GM12891 (cell line): ENCODE measurements around the gene IFNG-AS1.
A peak's percentile ranks its signal among the peaks of the same experiment; 100 is the strongest.

Experiments used
- DNase-seq: peaks from one replicate; pipeline ENCODE4 v3.0.0; 2011; ENCODE audit warnings: low spot score; ENCODE audit not compliant: insufficient read length
- FAIRE-seq: peaks from 2 replicates; lab custom pipeline; 2011; peaks lifted over from hg19 to GRCh38; lab: Jason Lieb, UNC
- PAX5 ChIP-seq: IDR thresholded peaks from 2 replicates; pipeline ENCODE4 v1.6.1; 2011; ENCODE audit warnings: low read length, moderate library complexity, mild to moderate bottlenecking; ENCODE audit not compliant: insufficient read depth, severe bottlenecking
- POLR2A ChIP-seq: IDR thresholded peaks from 2 replicates; pipeline ENCODE4 v1.6.1; 2011; ENCODE audit warnings: low read depth, low read length, control low read depth
- POLR2AphosphoS5 ChIP-seq: IDR thresholded peaks from 2 replicates; pipeline ENCODE4 v1.6.1; 2011; ENCODE audit warnings: low read depth, low read length, control low read depth
- POU2F2 ChIP-seq: IDR thresholded peaks from 2 replicates; pipeline ENCODE4 v1.6.1; 2011; ENCODE audit warnings: low read depth, mild to moderate bottlenecking, control low read depth, low read length, moderate library complexity
- SPI1 ChIP-seq: IDR thresholded peaks from 2 replicates; pipeline ENCODE4 v1.6.1; 2011; ENCODE audit warnings: low read depth, low read length, control low read depth
- TAF1 ChIP-seq: IDR thresholded peaks from 2 replicates; pipeline ENCODE4 v1.6.1; 2011; ENCODE audit warnings: low read depth, low read length, control low read depth

IFNG-AS1 gene

DNA sequence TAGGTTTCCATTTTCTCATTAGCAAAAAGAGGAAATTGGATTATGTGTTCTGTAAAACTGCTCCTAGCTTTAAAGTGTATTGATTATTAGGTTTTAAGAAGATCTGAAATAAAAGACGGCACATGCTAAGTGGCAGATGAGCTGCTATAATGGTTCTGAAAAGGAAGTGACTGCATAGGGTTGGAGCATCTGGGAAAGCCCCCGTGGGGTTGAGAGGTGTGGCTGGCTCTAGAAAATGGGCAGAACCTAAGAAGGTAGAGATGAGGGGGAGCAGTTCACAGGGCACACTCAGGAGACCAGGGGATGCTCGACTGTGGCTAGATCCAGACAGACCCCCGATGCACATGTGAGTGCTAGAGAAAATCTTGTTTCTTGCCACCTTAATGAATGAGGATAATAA lies 1.9 kb downstream of the IFNG-AS1 start:
- TF ChIP-seq PAX5 = no peak
- peak; percentile 49 for TF ChIP-seq SPI1
- peak; percentile 50 for FAIRE-seq
- DNase-seq = no peak

DNA sequence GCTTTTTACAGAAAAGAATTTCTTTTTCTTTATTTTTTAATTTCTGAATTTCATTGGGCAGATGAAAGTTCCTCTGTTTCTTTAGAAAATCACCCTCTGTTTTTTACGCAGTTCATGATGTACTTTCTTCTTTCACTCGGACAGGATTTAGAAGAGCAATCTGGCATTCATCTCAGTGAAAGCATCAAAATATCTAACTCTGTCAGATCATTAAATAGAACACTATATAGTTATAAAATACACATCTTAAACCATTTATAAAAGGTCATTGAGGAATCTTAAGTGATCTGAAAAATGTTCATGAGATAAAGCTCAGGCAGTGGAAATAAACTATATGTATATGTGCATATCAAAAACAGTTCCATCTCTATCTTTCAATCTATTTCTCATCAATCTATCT lies 3.9 kb downstream of the IFNG-AS1 start:
- FAIRE-seq (no peak), DNase-seq (no peak)
- TF ChIP-seq POU2F2 = no peak
- TF ChIP-seq SPI1 = no peak
- no peak for TF ChIP-seq POLR2A
- TF ChIP-seq POLR2AphosphoS5 = no peak
- no peak for TF ChIP-seq PAX5
- no peak for TF ChIP-seq TAF1

DNA sequence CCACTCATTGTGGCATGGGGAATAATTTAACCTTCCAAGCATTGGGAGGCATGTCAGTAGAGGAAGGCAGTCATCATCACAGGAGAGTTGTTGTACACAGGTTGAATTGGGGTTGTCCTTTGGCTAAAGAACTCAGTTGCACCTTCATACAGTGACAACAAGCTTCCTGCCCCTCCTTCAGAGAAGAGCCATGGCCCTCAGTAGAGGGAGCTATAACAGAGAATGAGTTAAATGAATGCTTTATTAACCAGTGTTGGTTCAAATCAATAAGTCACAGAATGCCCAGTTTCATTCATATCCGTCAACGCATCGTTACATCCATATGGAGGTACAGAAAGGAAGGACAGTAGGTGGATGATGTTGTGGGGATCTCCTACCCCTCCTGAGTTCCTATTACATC lies 4.8 kb downstream of the IFNG-AS1 start:
- no peak for TF ChIP-seq PAX5
- TF ChIP-seq POLR2AphosphoS5 = no peak
- DNase-seq (no peak), FAIRE-seq (no peak)

GRCh38 chr12:67996347-67996746 lies 7.1 kb downstream of the IFNG-AS1 start:
- FAIRE-seq = no peak
- TF ChIP-seq PAX5 = no peak
- TF ChIP-seq SPI1 = no peak
- TF ChIP-seq POU2F2 = no peak
- TF ChIP-seq POLR2A = no peak
- no peak for TF ChIP-seq TAF1
- TF ChIP-seq POLR2AphosphoS5 = no peak
- no peak for DNase-seq

DNA sequence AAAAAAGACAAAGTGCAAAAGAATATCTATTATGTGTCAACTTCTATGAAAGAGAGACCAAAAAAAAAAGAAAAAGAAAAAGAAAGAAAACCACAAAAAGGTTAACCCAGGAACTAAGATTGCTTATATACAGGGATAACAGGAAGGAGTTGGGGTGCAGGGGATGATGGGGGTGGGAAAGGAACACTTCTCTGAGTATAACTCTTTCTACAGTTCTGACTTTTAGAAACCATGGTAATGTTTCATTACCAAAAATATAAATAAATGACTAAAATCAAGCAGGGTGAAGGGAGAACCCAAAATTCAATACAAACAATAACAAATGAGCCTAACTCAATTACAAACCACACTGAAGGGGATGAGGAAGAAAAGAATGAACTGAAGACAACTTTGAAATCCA lies 9.1 kb downstream of the IFNG-AS1 start:
- TF ChIP-seq POU2F2 = no peak
- no peak for TF ChIP-seq POLR2AphosphoS5
- no peak for TF ChIP-seq POLR2A
- TF ChIP-seq PAX5 = no peak
- TF ChIP-seq SPI1 = no peak
- TF ChIP-seq TAF1 = no peak
- FAIRE-seq (no peak), DNase-seq (no peak)

DNA sequence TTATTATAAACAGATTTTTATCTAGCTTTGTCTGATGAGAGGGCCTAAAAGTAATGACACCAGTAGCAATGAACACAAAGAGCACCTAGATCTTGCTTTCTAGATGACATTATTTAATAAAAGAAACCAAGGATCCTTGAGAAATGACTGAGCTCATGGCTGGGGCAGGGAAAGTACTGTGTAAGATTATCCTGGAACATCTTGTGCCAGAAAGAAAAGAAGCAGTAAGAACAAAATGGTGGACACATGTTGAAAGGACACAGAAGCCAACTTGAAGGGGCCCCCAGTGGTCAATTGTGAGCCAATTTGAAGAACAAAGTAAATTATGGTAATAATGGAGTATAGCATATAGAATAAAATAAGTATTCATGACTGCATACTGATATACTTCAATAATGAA lies 10.0 kb downstream of the IFNG-AS1 start:
- TF ChIP-seq PAX5 (no peak), POLR2A (no peak), SPI1 (no peak), TAF1 (no peak), POU2F2 (no peak), POLR2AphosphoS5 (no peak)
- no peak for FAIRE-seq

DNA sequence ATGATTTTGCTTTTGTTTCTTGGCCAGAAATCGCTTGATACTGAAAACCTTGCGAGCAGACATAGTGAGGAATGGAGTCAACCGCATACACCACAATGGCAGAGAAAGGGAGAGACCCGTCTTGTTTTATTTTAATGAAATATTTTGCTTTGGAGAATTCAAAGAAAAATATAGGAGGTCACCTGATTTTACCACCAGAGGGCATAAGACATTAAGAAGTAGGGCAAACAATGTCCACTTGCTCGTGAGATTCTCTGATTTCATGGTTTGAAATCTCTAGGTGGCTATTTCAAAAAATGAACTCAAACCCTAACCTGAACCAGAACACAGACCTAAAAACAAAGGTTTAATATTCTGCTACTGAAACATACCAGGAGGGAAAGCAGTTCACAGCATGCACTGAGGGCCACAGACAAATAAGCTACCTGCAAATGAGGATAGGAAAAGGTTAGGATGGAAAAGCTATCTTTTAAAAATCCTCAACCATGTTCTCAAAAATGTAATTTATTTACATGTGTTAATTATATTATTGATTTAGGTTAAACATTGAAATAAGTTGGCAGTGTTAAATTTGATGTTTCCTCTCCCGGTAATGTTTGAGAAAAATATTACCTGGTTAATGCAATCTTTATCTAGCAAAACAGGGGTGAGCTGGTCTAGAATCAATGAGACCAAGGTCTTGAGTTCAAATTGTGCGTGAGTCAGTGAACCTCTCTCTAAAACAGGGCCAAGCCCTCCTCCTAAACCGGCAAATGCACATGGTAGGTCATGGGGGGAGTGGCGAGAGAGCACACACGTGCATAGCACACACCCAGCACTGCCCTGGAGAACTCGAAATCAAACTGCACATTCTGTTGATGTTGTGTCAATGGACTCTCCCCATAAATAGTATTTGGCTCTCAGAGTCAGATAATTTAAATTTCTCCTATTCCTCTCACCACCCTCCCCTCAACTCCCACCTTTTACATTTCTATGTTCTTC lies 12.5 kb downstream of the IFNG-AS1 start:
- TF ChIP-seq SPI1 (no peak), TAF1 (no peak), POLR2AphosphoS5 (no peak), POLR2A (no peak), POU2F2 (no peak), PAX5 (no peak)
- no peak for DNase-seq
- FAIRE-seq = no peak

More for the DNA sequence above, 10.0 kb downstream of the IFNG-AS1 start:
- DNase-seq = no peak

GRCh38 chr12:68003777-68004176 lies 14.5 kb downstream of the IFNG-AS1 start:
- TF ChIP-seq POLR2A = no peak
- no peak for TF ChIP-seq POU2F2
- no peak for TF ChIP-seq TAF1
- no peak for TF ChIP-seq POLR2AphosphoS5
- no peak for TF ChIP-seq PAX5
- no peak for TF ChIP-seq SPI1
- no peak for FAIRE-seq
- no peak for DNase-seq

DNA sequence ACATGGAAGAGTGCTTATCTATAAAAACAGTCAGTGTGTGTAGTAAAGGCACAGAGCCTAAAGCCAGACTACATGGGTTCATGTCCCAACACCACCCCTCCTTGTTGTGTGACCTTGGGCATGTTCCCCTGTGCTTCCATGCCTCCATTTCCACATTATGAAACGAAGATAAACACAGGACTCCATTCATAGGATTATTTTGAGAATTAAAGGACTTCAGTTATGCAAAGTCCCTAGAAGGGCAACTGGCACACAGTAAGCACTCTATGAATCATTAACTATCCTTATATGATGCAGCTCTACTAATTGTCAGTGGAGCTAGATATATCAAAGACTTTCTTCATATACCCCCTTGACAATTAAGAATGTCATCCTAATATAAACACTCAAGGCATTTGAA lies 17.8 kb downstream of the IFNG-AS1 start:
- FAIRE-seq (no peak), DNase-seq (no peak)
- TF ChIP-seq POLR2A (no peak), POU2F2 (no peak), SPI1 (no peak), TAF1 (no peak), POLR2AphosphoS5 (no peak), PAX5 (no peak)

DNA sequence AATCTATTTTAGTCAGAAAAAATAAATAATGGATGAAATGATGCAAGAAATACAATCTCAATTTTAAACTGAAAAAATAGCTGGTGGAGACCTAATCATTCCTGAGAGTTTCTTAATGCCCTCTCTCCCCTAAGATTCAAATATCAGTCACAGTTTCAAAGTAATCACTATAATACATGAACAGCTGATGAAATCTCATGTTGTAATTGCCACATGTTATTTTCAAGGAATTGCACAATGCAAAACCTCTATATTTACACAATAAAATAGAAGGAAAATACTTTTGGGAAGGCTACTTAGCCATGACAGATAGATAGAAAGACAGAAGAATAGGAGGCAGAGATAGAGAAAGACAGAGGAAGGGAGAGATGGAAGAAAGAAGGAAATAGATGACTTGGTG lies 18.2 kb downstream of the IFNG-AS1 start:
- TF ChIP-seq TAF1 = no peak
- no peak for TF ChIP-seq POLR2A
- TF ChIP-seq POU2F2 = no peak
- TF ChIP-seq POLR2AphosphoS5 = no peak
- no peak for TF ChIP-seq SPI1
- no peak for TF ChIP-seq PAX5
- no peak for FAIRE-seq
- no peak for DNase-seq
